HFFc6 (cell line): ENCODE results near the gene SCAANT1. TPM values are rescaled to one million over a fixed set of nuclear protein-coding genes. Genes with fewer than 3 reads are reported as not detected.

Experiments used
- DNase-seq: peaks from one replicate; pipeline ENCODE4 v3.0.0-alpha.2; 2018
- H3K27ac Mint-ChIP-seq: 2 replicates; pipeline ENCODE4 v1.8.0; 2020; ENCODE audit warnings: mild to moderate bottlenecking, mixed read lengths
- H3K27me3 Mint-ChIP-seq: 2 replicates; pipeline ENCODE4 v1.8.0; 2021; ENCODE audit warnings: mild to moderate bottlenecking, moderate library complexity, mixed read lengths; ENCODE audit not compliant: insufficient read depth
- H3K36me3 Mint-ChIP-seq: 2 replicates; pipeline ENCODE4 v1.8.0; 2021; ENCODE audit warnings: low read depth, mixed read lengths
- H3K4me1 Mint-ChIP-seq: 2 replicates; pipeline ENCODE4 v1.8.0; 2020; ENCODE audit warnings: low read depth, mixed read lengths
- H3K4me3 Mint-ChIP-seq: 2 replicates; pipeline ENCODE4 v1.8.0; 2020; ENCODE audit warnings: mild to moderate bottlenecking, moderate library complexity, mixed read lengths
- H3K9me3 Mint-ChIP-seq: 2 replicates; pipeline ENCODE4 v1.8.0; 2020; ENCODE audit warnings: mild to moderate bottlenecking, mixed read lengths
- total RNA-seq, 6 experiments: library from RNA; stranded (reverse); fragmentation: NEBNext Ultra II Directional; extraction: Animal tissue kit (Norgen Biotek cat#: 25700); gene quantifications; 2 replicates in 1 of 6; 3 replicates in 5 of 6; pipeline ENCODE4 v1.2.3, GENCODE V29; 2021
- TF ChIP-seq, protein P1 (sequence below): fragments of 200-600 bp; sonication (generic); IDR thresholded peaks from 2 replicates; pipeline ENCODE4 v1.5.0; 2021; ENCODE audit warnings: antibody characterized with exemption, mild to moderate bottlenecking

SCAANT1 gene
- total RNA-seq, 6 experiments from 2014 or later: not detected

DNA sequence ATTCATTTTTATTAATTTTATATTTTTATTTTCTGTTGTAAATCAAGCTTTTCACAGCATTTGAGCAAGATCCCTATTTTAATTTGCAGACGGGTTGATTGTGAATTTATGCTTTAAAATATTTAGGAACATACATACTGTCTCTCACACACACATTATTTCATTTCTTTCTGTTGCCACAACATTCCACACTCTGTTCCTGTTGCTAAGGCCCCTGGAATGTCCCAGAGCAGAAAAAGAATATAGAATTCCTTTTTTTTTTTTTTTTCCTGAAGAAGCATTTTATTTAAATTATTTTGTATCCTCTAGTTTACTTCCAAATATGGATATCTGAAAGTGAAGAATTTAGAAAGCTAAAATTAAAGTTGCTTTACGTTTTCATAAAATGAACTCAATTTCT lies 36.8 kb upstream of the SCAANT1 start:
- H3K4me3 Mint-ChIP-seq: no peak overlapping the region
- H3K4me1 Mint-ChIP-seq: peaks cover 70% of the 10 kb centered on the region
- H3K9me3 Mint-ChIP-seq: no peaks in the 10 kb centered on the region
- no peaks in the 10 kb centered on the region; the same call in 1 of the 2 replicates for H3K27me3 Mint-ChIP-seq
- peak overlapping the region; percentile 79 for H3K27ac Mint-ChIP-seq
- TF ChIP-seq, protein P1, sequence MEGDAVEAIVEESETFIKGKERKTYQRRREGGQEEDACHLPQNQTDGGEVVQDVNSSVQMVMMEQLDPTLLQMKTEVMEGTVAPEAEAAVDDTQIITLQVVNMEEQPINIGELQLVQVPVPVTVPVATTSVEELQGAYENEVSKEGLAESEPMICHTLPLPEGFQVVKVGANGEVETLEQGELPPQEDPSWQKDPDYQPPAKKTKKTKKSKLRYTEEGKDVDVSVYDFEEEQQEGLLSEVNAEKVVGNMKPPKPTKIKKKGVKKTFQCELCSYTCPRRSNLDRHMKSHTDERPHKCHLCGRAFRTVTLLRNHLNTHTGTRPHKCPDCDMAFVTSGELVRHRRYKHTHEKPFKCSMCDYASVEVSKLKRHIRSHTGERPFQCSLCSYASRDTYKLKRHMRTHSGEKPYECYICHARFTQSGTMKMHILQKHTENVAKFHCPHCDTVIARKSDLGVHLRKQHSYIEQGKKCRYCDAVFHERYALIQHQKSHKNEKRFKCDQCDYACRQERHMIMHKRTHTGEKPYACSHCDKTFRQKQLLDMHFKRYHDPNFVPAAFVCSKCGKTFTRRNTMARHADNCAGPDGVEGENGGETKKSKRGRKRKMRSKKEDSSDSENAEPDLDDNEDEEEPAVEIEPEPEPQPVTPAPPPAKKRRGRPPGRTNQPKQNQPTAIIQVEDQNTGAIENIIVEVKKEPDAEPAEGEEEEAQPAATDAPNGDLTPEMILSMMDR: no peak
- peak; percentile 65 for DNase-seq
- H3K36me3 Mint-ChIP-seq: peaks cover 17% of the 10 kb centered on the region

DNA sequence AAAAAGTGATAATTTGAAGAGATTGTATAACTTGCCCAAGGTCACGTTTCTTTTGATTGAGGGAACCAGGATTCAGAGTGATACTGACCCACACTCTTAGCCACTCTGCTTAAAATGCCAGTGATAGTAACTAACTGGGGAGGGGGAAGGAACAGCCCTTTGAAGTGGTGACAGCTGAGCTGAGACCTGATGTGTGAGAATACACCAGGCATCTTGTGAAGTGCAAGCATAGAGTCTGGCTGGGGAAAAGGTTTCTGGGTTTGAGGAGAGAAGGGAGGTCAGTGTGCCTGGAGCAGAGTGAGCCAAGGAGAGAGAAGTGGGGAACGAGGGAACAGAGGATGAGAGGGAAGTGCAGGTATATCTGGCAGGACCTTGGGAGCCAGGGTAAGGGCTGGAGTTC lies 35.4 kb upstream of the SCAANT1 start:
- no peak overlapping the region for H3K4me3 Mint-ChIP-seq
- TF ChIP-seq, protein P1: no peak
- H3K36me3 Mint-ChIP-seq: peaks cover 20% of the 10 kb centered on the region
- peaks cover 4% of the 10 kb centered on the region; the same call in 1 of the 2 replicates for H3K27me3 Mint-ChIP-seq
- no peak for DNase-seq
- peak overlapping the region; percentile 79 for H3K27ac Mint-ChIP-seq
- H3K4me1 Mint-ChIP-seq: peaks cover 58% of the 10 kb centered on the region
- no peaks in the 10 kb centered on the region for H3K9me3 Mint-ChIP-seq

DNA sequence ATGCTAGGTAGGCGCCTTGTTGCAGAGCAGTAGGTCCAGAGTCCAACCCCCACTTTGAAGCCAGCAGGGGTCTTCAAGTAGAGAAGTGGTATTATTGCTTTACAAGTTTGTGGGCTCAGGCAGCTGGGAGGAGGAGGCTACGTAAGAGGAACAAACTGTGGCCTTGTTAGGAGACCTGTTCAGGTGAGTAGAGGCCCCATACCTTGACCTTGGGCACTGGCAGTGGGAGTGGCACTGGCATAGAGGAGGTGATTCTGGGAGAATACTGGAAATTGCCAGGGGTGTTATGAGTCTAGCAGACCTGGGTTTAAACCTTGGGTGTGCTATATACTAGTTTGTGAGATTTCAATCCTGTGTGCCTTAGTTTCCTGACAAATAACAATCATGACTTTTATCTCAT lies 34.6 kb upstream of the SCAANT1 start:
- Mint-ChIP-seq H3K27me3 (peaks cover 4% of the 10 kb centered on the region; the same call in 1 of the 2 replicates), H3K4me3 (no peak overlapping the region), H3K27ac (no peak overlapping the region), H3K4me1 (peaks cover 51% of the 10 kb centered on the region), H3K9me3 (no peaks in the 10 kb centered on the region), H3K36me3 (peaks cover 23% of the 10 kb centered on the region)
- DNase-seq: no peak
- TF ChIP-seq, protein P1: no peak

DNA sequence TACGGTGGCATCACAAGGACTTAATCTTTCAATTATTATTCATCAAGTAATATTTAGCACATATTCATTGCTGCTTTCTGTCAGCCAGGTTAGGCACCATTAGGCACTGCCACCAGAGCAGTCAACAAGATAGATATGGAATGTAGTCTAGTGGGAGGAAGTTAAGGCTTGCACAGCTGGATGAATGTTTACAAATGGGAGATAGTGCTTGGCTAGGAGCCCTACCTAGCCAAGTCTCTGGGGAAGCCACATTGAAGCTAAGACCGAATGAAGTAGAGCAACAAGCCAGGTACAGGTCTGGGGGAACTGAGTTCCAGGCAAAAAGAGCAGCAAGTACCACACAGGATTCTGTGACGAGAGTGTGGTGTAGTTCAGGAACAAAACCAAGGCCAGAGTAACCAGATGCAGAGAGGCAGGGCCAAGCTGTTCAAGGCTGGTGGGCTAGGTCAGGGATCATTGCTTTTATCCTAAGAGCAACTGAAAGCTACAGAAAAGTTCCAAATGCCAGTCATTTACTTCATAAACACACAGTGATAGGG lies 33.4 kb upstream of the SCAANT1 start:
- Mint-ChIP-seq H3K4me1 (peaks cover 46% of the 10 kb centered on the region), H3K36me3 (peaks cover 25% of the 10 kb centered on the region), H3K9me3 (no peaks in the 10 kb centered on the region), H3K27me3 (peaks cover 4% of the 10 kb centered on the region; the same call in 1 of the 2 replicates), H3K4me3 (no peak overlapping the region), H3K27ac (no peak overlapping the region)
- TF ChIP-seq, protein P1: no peak
- DNase-seq: no peak

DNA sequence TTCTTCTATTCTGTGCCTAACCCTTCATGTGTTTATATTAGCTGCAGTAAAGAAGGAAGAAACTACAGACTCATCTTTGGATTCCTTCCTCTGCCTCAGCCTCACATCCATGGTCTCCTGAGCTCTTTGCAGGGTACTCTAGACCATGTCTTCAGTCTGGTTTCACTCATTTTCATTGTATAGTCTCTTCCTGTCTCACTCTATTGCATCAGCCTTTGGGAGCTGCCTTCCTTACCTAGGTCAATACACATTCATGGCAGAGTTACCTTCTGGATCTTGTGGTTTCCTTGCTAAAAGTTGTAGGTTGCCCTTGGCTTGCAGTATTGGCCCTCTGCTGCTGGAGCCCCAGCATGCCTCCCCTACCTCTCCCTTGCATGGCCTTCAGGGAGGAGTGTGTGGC lies 31.5 kb upstream of the SCAANT1 start:
- DNase-seq: no peak
- H3K9me3 Mint-ChIP-seq: no peaks in the 10 kb centered on the region
- H3K36me3 Mint-ChIP-seq: peaks cover 25% of the 10 kb centered on the region
- peaks cover 46% of the 10 kb centered on the region for H3K4me1 Mint-ChIP-seq
- TF ChIP-seq, protein P1: no peak
- H3K27me3 Mint-ChIP-seq: peaks cover 4% of the 10 kb centered on the region; the same call in 1 of the 2 replicates
- no peak overlapping the region for H3K4me3 Mint-ChIP-seq
- H3K27ac Mint-ChIP-seq: no peak overlapping the region
